Measurements from ENCODE around the gene POLR2M.

- TF ChIP-seq TARDBP (IDR thresholded peaks at IDR 0.05) (no peak), ARNT (IDR thresholded peaks at IDR 0.05) (no peak), FOXK2 (IDR thresholded peaks at IDR 0.05) (no peak), SUZ12 (IDR thresholded peaks at IDR 0.05) (no peak), ZNF384 (IDR thresholded peaks at IDR 0.05) (no peak), L3MBTL2 (conservative IDR thresholded peaks at IDR 0.05) (no peak), LEF1 (IDR thresholded peaks at IDR 0.05; ENCODE audit: borderline replicate concordance) (no peak), ELF4 (IDR thresholded peaks at IDR 0.05) (no peak), BHLHE40 (IDR thresholded peaks at IDR 0.05; ENCODE audit: borderline replicate concordance) (no peak), FOXA1 (IDR thresholded peaks at IDR 0.05) (no peak), FOXM1 (IDR thresholded peaks at IDR 0.05; ENCODE audit: borderline replicate concordance) (no peak), HDGF (IDR thresholded peaks at IDR 0.05; ENCODE audit: borderline replicate concordance) (no peak), SP1 (IDR thresholded peaks at IDR 0.05) (no peak), NFRKB (IDR thresholded peaks at IDR 0.05) (no peak)
Observed at GRCh38 chr15:57746786-57747185, 40.3 kb downstream of the POLR2M start.
